ENCODE measurements around the gene SCO2. TPM values are rescaled to one million over a fixed set of nuclear protein-coding genes. Genes with fewer than 3 reads are reported as not detected.

SCO2 gene
- total and polyA plus RNA-seq, 2 of the 4 experiments (the other 2 are of a cell fraction) = 1.3 to 1.9 TPM

DNA sequence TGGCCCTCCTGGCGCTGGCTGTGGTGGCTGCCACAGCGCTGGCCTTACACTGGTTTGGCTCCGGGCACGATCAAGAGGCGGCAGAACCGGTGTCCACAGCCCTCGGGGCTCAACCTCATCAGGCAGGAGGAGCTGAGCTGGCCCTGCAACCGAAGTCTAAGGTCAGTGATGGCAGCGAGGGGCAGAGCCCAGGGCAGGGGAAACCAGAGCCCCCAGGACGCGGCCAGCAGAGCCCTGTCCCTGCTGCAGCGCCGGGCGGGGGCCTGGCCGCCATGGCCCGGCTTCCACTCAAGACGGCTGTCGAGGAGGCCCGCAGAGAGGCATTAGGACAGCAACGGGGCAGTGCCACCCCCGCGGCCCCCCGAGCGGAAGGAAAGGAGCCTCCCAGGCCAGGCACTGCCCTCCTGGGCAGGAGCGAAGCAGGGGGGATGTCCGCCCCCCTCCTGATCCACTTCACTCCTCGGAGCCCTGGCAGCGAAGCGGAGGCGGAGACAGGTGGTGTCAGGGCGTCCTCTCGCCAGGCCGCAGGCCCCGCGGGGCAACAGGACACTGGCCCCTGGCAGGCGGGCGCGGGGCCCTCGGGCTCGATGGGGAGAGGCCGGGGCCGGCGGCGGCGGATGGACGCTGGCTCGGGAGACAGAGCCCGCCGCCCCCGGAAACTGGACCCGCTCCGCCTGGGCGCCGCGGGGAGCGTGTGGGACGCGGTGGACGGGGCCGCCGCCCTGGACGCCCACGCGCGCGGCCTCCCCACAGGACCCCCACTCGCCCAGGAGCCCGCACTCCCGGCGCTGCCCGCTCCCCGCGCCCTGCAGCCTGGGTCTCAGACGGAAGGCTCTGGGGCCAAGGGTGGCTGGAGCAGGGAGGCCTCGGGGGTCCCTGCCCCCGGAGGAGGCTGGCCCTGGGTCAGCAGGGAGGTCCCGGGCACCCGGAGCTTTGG is 21.2 kb upstream of the SCO2 start:
- no peak overlapping the region for H3K4me2 ChIP-seq (ENCODE audit: low read depth, low read length)
- dilution Hi-C loops (cut with HindIII; ENCODE audit: low sequenced_read_pairs, unreplicated experiment) = no loop called here
- no peak overlapping the region for H2AK9ac ChIP-seq (replicated peaks; ENCODE audit: low read depth, low read length, poor library complexity)
- no peak overlapping the region for H3K4me3 ChIP-seq (ENCODE audit: insufficient read depth, low read depth, low read length)
- H3K9me3 ChIP-seq (ENCODE audit: control insufficient read depth, insufficient read depth, low read length) = no peaks in the 10 kb centered on the region
- ChIA-PET POLR2A (ENCODE audit: unreplicated experiment) (no interaction called here), CTCF (no interaction called here)
- no peak overlapping the region; the same call in 1 of the 2 replicates for H2AK5ac ChIP-seq (ENCODE audit: low read depth, low read length)
- H3K9me1 ChIP-seq (ENCODE audit: insufficient read depth, low read length) = 0 out of 2 replicates have a peak, but pooled peaks cover 2% of the 10 kb centered on the region
- no peak overlapping the region for H2BK15ac ChIP-seq (ENCODE audit: low read depth, low read length)
- no peak overlapping the region; the same call in 1 of the 2 replicates for H3K18ac ChIP-seq (ENCODE audit: low read depth, low read length)
- no peaks in the 10 kb centered on the region for H3K36me3 ChIP-seq (ENCODE audit: control insufficient read depth, insufficient read depth, low read length)
- no peak overlapping the region for H2BK120ac ChIP-seq (ENCODE audit: low read depth, low read length)
- no peak overlapping the region; the same call in 1 of the 2 replicates for H4K5ac ChIP-seq (ENCODE audit: low read depth, low read length)
- ATAC-seq (ENCODE audit: low read depth) = no peak
- H3K9ac ChIP-seq (ENCODE audit: low read depth, low read length) = no peak overlapping the region
- H4K20me1 ChIP-seq (ENCODE audit: insufficient read depth, low read length) = no peaks in the 10 kb centered on the region
- intact Hi-C loops (cut with micrococcal nuclease) = no loop called here
- H2BK20ac ChIP-seq (ENCODE audit: low read depth, low read length) = no peak overlapping the region
- no peak overlapping the region for H3K4ac ChIP-seq (ENCODE audit: low read depth, low read length)
- H3K56ac ChIP-seq (ENCODE audit: extremely low read depth, insufficient read depth, low read length) = no peak overlapping the region
- DNase-seq = no peak
- no peak overlapping the region for H3K14ac ChIP-seq (replicated peaks; ENCODE audit: low read depth, low read length)
- 50% methylated on average over 44 of the region's 78 CpGs; no CpG with 5 or more reads in 1 of the 2 experiments for WGBS, 2 experiments (ENCODE audit: extremely low coverage in 2 of 2, insufficient read length in 1 of 2)
- no peaks in the 10 kb centered on the region for H3K79me1 ChIP-seq (ENCODE audit: low read depth in 1 of 2, low read length in 2 of 2)
- no TSS peak for BruUV-seq (replicated peaks)
- H3K27ac ChIP-seq (ENCODE audit: insufficient read depth, low read length) = no peak overlapping the region
- H2BK5ac ChIP-seq (ENCODE audit: low read depth, low read length, poor library complexity, severe bottlenecking) = no peak overlapping the region
- H4K91ac ChIP-seq (ENCODE audit: insufficient read depth, low read depth, low read length) = no peak overlapping the region
- no peak overlapping the region for H2AFZ ChIP-seq (replicated peaks; ENCODE audit: low read length, poor library complexity)
- H3K4me1 ChIP-seq (ENCODE audit: control insufficient read depth, insufficient read depth, low read length) = no peaks in the 10 kb centered on the region; the same call in 1 of the 2 replicates
- H3K23ac ChIP-seq (ENCODE audit: low read depth, low read length) = no peak overlapping the region
- H4K8ac ChIP-seq (ENCODE audit: low read depth in 2 of 2, low read length in 2 of 2) = no peak overlapping the region
- in situ Hi-C loops (cut with MboI; ENCODE audit: low sequenced_read_pairs) = no loop called here
- peaks cover 65% of the 10 kb centered on the region for H3K27me3 ChIP-seq (ENCODE audit: control insufficient read depth, insufficient read depth, low read length)
- TF ChIP-seq CEBPB (IDR thresholded peaks at IDR 0.05; ENCODE audit: low read depth, low read length) (no peak), MXI1 (IDR thresholded peaks at IDR 0.05; ENCODE audit: borderline replicate concordance, low read depth, low read length) (no peak), MAFK (IDR thresholded peaks at IDR 0.05; ENCODE audit: low read depth, low read length) (no peak), RAD21 (IDR thresholded peaks at IDR 0.05; ENCODE audit: low read length) (no peak), CHD1 (IDR thresholded peaks at IDR 0.05; ENCODE audit: low read depth, low read length) (no peak), RFX5 (IDR thresholded peaks at IDR 0.05; ENCODE audit: low read depth, low read length) (no peak), FOS (IDR thresholded peaks at IDR 0.05; ENCODE audit: low read depth, low read length) (no peak), MAZ (IDR thresholded peaks at IDR 0.05; ENCODE audit: borderline replicate concordance, low read depth, low read length) (no peak), BHLHE40 (IDR thresholded peaks at IDR 0.05; ENCODE audit: low read depth, low read length) (no peak), SMC3 (IDR thresholded peaks at IDR 0.05; ENCODE audit: low read depth, low read length) (no peak), NFE2L2 (IDR thresholded peaks at IDR 0.05; ENCODE audit: low read depth, low read length) (no peak)
- TF ChIP-seq, protein P1, sequence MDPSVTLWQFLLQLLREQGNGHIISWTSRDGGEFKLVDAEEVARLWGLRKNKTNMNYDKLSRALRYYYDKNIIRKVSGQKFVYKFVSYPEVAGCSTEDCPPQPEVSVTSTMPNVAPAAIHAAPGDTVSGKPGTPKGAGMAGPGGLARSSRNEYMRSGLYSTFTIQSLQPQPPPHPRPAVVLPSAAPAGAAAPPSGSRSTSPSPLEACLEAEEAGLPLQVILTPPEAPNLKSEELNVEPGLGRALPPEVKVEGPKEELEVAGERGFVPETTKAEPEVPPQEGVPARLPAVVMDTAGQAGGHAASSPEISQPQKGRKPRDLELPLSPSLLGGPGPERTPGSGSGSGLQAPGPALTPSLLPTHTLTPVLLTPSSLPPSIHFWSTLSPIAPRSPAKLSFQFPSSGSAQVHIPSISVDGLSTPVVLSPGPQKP (IDR thresholded peaks at IDR 0.05; ENCODE audit: borderline replicate concordance, low read depth, low read length) = no peak
- TF ChIP-seq, protein P2, sequence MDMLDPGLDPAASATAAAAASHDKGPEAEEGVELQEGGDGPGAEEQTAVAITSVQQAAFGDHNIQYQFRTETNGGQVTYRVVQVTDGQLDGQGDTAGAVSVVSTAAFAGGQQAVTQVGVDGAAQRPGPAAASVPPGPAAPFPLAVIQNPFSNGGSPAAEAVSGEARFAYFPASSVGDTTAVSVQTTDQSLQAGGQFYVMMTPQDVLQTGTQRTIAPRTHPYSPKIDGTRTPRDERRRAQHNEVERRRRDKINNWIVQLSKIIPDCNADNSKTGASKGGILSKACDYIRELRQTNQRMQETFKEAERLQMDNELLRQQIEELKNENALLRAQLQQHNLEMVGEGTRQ (IDR thresholded peaks at IDR 0.05; ENCODE audit: low read depth, low read length) = no peak
- TF ChIP-seq, protein P3, sequence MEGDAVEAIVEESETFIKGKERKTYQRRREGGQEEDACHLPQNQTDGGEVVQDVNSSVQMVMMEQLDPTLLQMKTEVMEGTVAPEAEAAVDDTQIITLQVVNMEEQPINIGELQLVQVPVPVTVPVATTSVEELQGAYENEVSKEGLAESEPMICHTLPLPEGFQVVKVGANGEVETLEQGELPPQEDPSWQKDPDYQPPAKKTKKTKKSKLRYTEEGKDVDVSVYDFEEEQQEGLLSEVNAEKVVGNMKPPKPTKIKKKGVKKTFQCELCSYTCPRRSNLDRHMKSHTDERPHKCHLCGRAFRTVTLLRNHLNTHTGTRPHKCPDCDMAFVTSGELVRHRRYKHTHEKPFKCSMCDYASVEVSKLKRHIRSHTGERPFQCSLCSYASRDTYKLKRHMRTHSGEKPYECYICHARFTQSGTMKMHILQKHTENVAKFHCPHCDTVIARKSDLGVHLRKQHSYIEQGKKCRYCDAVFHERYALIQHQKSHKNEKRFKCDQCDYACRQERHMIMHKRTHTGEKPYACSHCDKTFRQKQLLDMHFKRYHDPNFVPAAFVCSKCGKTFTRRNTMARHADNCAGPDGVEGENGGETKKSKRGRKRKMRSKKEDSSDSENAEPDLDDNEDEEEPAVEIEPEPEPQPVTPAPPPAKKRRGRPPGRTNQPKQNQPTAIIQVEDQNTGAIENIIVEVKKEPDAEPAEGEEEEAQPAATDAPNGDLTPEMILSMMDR (conservative IDR thresholded peaks at IDR 0.05; ENCODE audit: low read depth, low read length) = no peak
